Neural cell (in vitro differentiated cells): ENCODE results near the gene NACA2. TPM values are rescaled to one million over a fixed set of nuclear protein-coding genes. Genes with fewer than 3 reads are reported as not detected.

Experiments
- H2AFZ ChIP-seq: fragments of 200-600, 300-800 bp; sonication (generic), shearing (Covaris generic); 2 replicates; pipeline ENCODE4 v1.6.0; 2014; ENCODE audit warnings: low read depth, mild to moderate bottlenecking, antibody characterized with exemption, low read length, moderate library complexity
- H3F3A ChIP-seq: fragments of 200-600 bp; shearing (Covaris generic); 2 replicates; pipeline ENCODE4 v1.6.1; 2016; ENCODE audit warnings: mild to moderate bottlenecking, moderate library complexity, mixed read lengths, antibody characterized with exemption, low read length; ENCODE audit not compliant: insufficient read depth, poor library complexity, severe bottlenecking
- H3K27ac ChIP-seq: fragments of 200-600, 300-800 bp; sonication (generic), shearing (Covaris generic); 2 replicates; pipeline ENCODE4 v1.5.1; 2014; ENCODE audit warnings: mild to moderate bottlenecking, low read length, moderate library complexity
- H3K27me3 ChIP-seq: fragments of 300-800, 200-600 bp; sonication (generic), shearing (Covaris generic); 2 replicates; pipeline ENCODE4 v1.6.0; 2014; ENCODE audit warnings: mild to moderate bottlenecking, low read depth, low read length, moderate library complexity; ENCODE audit not compliant: insufficient read depth
- H3K36me3 ChIP-seq: fragments of 300-800, 200-600 bp; sonication (generic), shearing (Covaris generic); 2 replicates; pipeline ENCODE4 v1.5.1; 2014; ENCODE audit warnings: mild to moderate bottlenecking, antibody characterized with exemption, low read length, moderate library complexity; ENCODE audit not compliant: insufficient read depth
- H3K4me2 ChIP-seq: fragments of 300-800, 200-600 bp; sonication (generic), shearing (Covaris generic); 2 replicates; pipeline ENCODE4 v1.6.0; 2014; ENCODE audit warnings: mild to moderate bottlenecking, low read length
- H3K4me3 ChIP-seq: fragments of 300-800, 200-600 bp; sonication (generic), shearing (Covaris generic); 2 replicates; pipeline ENCODE4 v1.5.1; 2014; ENCODE audit warnings: mild to moderate bottlenecking, low read length, moderate library complexity
- H3K79me2 ChIP-seq: fragments of 200-600 bp; shearing (Covaris generic); replicated peaks from 2 replicates; pipeline ENCODE4 v1.6.0; 2014; ENCODE audit warnings: mild to moderate bottlenecking, low read length, moderate library complexity; ENCODE audit not compliant: insufficient read depth
- H3K9ac ChIP-seq: fragments of 300-800, 200-600 bp; sonication (generic), shearing (Covaris generic); 2 replicates; pipeline ENCODE4 v1.6.1; 2016; ENCODE audit warnings: mild to moderate bottlenecking, low read length, mixed read lengths
- H3K9me2 ChIP-seq: fragments of 200-600 bp; shearing (Covaris generic); 2 replicates; pipeline ENCODE4 v1.6.1; 2016; ENCODE audit warnings: mild to moderate bottlenecking, low read length, mixed read lengths; ENCODE audit not compliant: insufficient read depth
- H3K9me3 ChIP-seq: fragments of 200-600, 300-800 bp; sonication (generic), shearing (Covaris generic); 2 replicates; pipeline ENCODE4 v1.6.1; 2016; ENCODE audit warnings: mild to moderate bottlenecking, mixed run types, low read length, moderate library complexity, mixed read lengths
- H4K20me1 ChIP-seq: fragments of 200-600 bp; shearing (Covaris generic); 2 replicates; pipeline ENCODE4 v1.6.1; 2016; ENCODE audit warnings: mild to moderate bottlenecking, mixed run types; ENCODE audit not compliant: insufficient read depth
- EP300 ChIP-seq: fragments of 450-650 bp; conservative IDR thresholded peaks from 2 replicates; pipeline ENCODE4 v1.6.1; 2014; ENCODE audit warnings: antibody characterized with exemption, mild to moderate bottlenecking, moderate library complexity; ENCODE audit not compliant: poor library complexity, severe bottlenecking
- POLR2AphosphoS5 ChIP-seq: IDR thresholded peaks from 2 replicates; pipeline ENCODE4 v1.6.1; 2012
- polyA plus RNA-seq: library from polyadenylated mRNA; depleted of rRNA; stranded (reverse); fragments of >200 nt; gene quantifications from 2 replicates; pipeline ENCODE4 v1.2.3, GENCODE V29; 2014

Gene NACA2
- polyA plus RNA-seq, 1 donor from 2014 or later = not detected

DNA sequence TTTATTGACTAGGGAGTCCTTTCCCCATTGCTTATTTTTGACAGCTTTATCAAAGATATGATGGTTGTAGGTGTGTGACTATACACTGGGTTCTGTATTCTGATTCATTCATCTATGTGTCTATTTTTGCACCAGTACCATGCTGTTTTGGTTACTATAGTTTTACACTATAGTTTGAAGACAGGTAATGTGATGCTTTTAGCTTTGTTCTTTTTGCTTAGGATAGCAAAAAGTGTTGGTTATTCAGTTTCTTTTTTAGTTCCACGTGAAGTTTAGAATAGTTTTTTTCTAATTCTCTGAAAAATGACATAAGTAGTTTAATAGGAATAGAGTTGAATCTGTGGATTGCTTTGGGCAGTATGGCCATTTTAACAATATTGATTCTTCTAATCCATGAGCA, 50.1 kb downstream of the NACA2 start:
- no peaks in the 10 kb centered on the region for H3K9me2 ChIP-seq
- H3K9ac ChIP-seq = no peak overlapping the region
- no peak overlapping the region for H2AFZ ChIP-seq
- no peaks in the 10 kb centered on the region for H3K36me3 ChIP-seq
- no peak overlapping the region for H3K27ac ChIP-seq
- H4K20me1 ChIP-seq = no peaks in the 10 kb centered on the region
- H3K27me3 ChIP-seq = no peaks in the 10 kb centered on the region
- TF ChIP-seq EP300 = no peak
- TF ChIP-seq POLR2AphosphoS5 = no peak
- H3F3A ChIP-seq = no peaks in the 10 kb centered on the region
- H3K9me3 ChIP-seq = no peaks in the 10 kb centered on the region
- H3K4me3 ChIP-seq = no peak overlapping the region
- no peak overlapping the region for H3K4me2 ChIP-seq
- no peaks in the 10 kb centered on the region for H3K79me2 ChIP-seq

Other genes with a start within 250 kb of the NACA2 start
- not detected in 2 replicates for gene TBX2, start 191.4 kb downstream of the NACA2 start, polyA plus RNA-seq
- not detected in 2 replicates for gene TBX4, start 138.8 kb downstream of the NACA2 start, polyA plus RNA-seq